GM12891 (cell line): ENCODE data around the gene DDAH2.

Source experiments
- DNase-seq: peaks from one replicate; pipeline ENCODE4 v3.0.0; 2011; ENCODE audit warnings: low spot score; ENCODE audit not compliant: insufficient read length
- FAIRE-seq: peaks from 2 replicates; lab custom pipeline; 2011; peaks lifted over from hg19 to GRCh38; lab: Jason Lieb, UNC
- PAX5 ChIP-seq: IDR thresholded peaks from 2 replicates; pipeline ENCODE4 v1.6.1; 2011; ENCODE audit warnings: low read length, moderate library complexity, mild to moderate bottlenecking; ENCODE audit not compliant: insufficient read depth, severe bottlenecking
- POLR2A ChIP-seq: IDR thresholded peaks from 2 replicates; pipeline ENCODE4 v1.6.1; 2011; ENCODE audit warnings: low read depth, low read length, control low read depth
- POLR2AphosphoS5 ChIP-seq: IDR thresholded peaks from 2 replicates; pipeline ENCODE4 v1.6.1; 2011; ENCODE audit warnings: low read depth, low read length, control low read depth
- POU2F2 ChIP-seq: IDR thresholded peaks from 2 replicates; pipeline ENCODE4 v1.6.1; 2011; ENCODE audit warnings: low read depth, mild to moderate bottlenecking, control low read depth, low read length, moderate library complexity
- SPI1 ChIP-seq: IDR thresholded peaks from 2 replicates; pipeline ENCODE4 v1.6.1; 2011; ENCODE audit warnings: low read depth, low read length, control low read depth
- TAF1 ChIP-seq: IDR thresholded peaks from 2 replicates; pipeline ENCODE4 v1.6.1; 2011; ENCODE audit warnings: low read depth, low read length, control low read depth

DDAH2 gene

GRCh38 chr6:31762878-31763618, 33.9 kb upstream of the DDAH2 start:
- no peak for TF ChIP-seq PAX5
- DNase-seq = no peak
- FAIRE-seq = no peak

- TF ChIP-seq SPI1 = no peak
- TF ChIP-seq TAF1 = no peak
- no peak for TF ChIP-seq POLR2A
- TF ChIP-seq POLR2AphosphoS5 = no peak
- no peak for TF ChIP-seq POU2F2
- TF ChIP-seq PAX5 = no peak
- FAIRE-seq = no peak
Observed at GRCh38 chr6:31762356-31762755, 33.3 kb upstream of the DDAH2 start, which contains the start of gene SAPCD1. SAPCD1 (plus strand) TSS chr6:31762656; CDS start chr6:31763055, 399 bp downstream.

GRCh38 chr6:31761343-31761742, 32.2 kb upstream of the DDAH2 start:
- no peak for FAIRE-seq
- TF ChIP-seq POLR2A (no peak), PAX5 (no peak), SPI1 (no peak), POLR2AphosphoS5 (no peak), TAF1 (no peak), POU2F2 (no peak)
- DNase-seq = no peak

More at GRCh38 chr6:31762356-31762755, 33.3 kb upstream of the DDAH2 start, which contains the start of gene SAPCD1:
- no peak for DNase-seq

- DNase-seq = no peak
- FAIRE-seq = no peak
- TF ChIP-seq POLR2A (no peak), PAX5 (no peak), POLR2AphosphoS5 (no peak)
Observed at GRCh38 chr6:31760790-31761189, 31.7 kb upstream of the DDAH2 start.

- TF ChIP-seq SPI1 (no peak), POLR2A (no peak), PAX5 (no peak), POLR2AphosphoS5 (no peak), POU2F2 (no peak), TAF1 (no peak)
- FAIRE-seq = no peak
- DNase-seq = no peak
Observed at GRCh38 chr6:31758281-31758680, 29.2 kb upstream of the DDAH2 start.

GRCh38 chr6:31752739-31753319, 23.7 kb upstream of the DDAH2 start:
- no peak for TF ChIP-seq POLR2A
- TF ChIP-seq POU2F2 = no peak
- TF ChIP-seq TAF1 = no peak
- no peak for TF ChIP-seq SPI1
- TF ChIP-seq POLR2AphosphoS5 = no peak
- no peak for FAIRE-seq
- no peak for DNase-seq

GRCh38 chr6:31750411-31751022, 21.4 kb upstream of the DDAH2 start:
- DNase-seq = no peak
- TF ChIP-seq POLR2A (no peak), POLR2AphosphoS5 (no peak)
- FAIRE-seq = no peak

- FAIRE-seq = no peak
- no peak for DNase-seq
- TF ChIP-seq POU2F2 (no peak), PAX5 (no peak), POLR2A (no peak), TAF1 (no peak), SPI1 (no peak), POLR2AphosphoS5 (no peak)
Observed at GRCh38 chr6:31749301-31750036, 20.4 kb upstream of the DDAH2 start.

- no peak for FAIRE-seq
- TF ChIP-seq POLR2AphosphoS5 = no peak
- TF ChIP-seq SPI1 = no peak
- no peak for TF ChIP-seq POU2F2
- no peak for TF ChIP-seq TAF1
- no peak for TF ChIP-seq PAX5
- TF ChIP-seq POLR2A = no peak
- DNase-seq = no peak
Observed at GRCh38 chr6:31744422-31744821, 15.3 kb upstream of the DDAH2 start.

- DNase-seq (no peak), FAIRE-seq (no peak)
- TF ChIP-seq TAF1 = no peak
- no peak for TF ChIP-seq POLR2A
- no peak for TF ChIP-seq SPI1
- TF ChIP-seq PAX5 = no peak
- no peak for TF ChIP-seq POU2F2
- no peak for TF ChIP-seq POLR2AphosphoS5
Observed at GRCh38 chr6:31742894-31743293, 13.8 kb upstream of the DDAH2 start.
